HTR-8/SVneo (cell line): Measurements from ENCODE around the gene COCH.
"Not testable (repeated sequence)": the region's sequence is repeated elsewhere in the genome, so short reads cannot be mapped to it uniquely, and the experiment has no call there.

Experiments used
- DNase-seq: peaks from one replicate; pipeline ENCODE4 v3.0.0; 2011; ENCODE audit warnings: low spot score, mixed read lengths; ENCODE audit not compliant: insufficient read length
- FAIRE-seq: peaks from 2 replicates; lab custom pipeline; 2011; peaks lifted over from hg19 to GRCh38; lab: Jason Lieb, UNC

COCH gene

DNA sequence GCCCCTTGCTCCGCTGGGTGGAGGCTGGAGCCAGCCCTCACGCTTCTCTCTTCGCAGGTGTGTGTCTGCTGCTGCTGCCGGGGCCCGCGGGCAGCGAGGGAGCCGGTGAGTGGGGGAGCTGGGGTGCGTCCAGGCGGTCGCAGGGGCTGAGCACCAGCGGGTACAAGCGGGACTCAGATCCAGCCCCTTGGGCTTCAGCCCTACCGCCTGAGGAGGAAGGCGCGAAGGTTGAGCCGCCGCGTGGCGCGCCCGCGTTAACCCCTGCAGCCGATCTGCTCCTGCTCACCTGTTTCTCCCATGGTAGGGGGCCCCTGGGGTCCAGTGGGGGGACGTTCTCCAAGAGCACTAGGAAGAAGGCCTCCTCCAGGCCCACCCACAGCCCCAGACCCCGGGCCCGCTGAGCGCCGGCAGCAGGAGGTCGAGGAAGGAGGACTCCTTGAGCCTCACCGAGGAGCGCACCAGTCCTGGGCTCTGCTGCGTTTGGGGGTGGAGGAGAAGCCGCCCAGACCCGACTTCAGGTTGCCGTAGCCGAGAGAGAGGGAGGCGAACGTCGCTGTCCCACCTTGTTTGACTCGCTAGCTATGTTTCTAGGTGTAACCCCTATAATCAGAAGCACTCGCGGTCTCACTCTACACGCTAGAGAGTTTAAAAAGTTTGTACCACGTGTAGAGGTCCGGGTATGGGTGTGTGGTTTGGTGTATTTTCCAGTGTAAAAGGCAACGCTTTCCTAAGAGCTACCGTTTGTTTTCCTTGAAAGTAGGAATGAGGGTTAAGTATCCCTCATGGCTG is 834 bp downstream of the COCH start:
- FAIRE-seq (peak; percentile 76), DNase-seq (no peak)

DNA sequence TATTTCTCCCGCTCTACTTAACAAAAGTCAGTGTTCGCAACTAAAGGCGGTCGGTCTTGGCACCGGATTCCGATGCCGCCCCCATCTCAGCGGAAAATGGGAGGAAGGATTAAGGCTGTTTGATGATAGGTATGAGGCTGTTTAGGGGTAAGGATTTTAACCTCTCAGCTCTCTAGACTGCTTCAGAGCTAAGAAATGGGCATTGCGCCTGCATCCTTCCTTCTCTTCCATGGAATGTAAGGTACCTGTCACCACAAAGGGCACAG is 1.4 kb downstream of the COCH start:
- DNase-seq (no peak), FAIRE-seq (no peak)

DNA sequence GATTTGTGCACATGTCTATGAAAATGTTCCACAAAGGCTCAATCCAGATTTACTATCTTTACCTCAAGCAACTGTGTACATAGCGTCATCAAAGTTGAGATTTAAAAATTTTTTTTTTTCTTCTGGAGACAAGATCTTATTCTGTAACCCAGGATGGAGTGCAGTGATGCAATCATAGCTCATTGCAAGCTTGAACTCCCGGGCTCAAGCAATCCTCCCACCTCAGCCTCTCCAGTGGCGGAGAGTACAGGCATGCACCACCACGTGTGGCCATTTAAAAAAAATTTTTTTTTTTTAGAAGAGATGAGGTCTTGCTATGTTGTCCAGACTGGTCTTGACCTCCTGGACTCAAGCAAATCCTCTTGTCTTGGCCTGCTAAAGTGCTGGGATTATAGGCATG is 2.3 kb downstream of the COCH start:
- FAIRE-seq (no peak), DNase-seq (no peak)

DNA sequence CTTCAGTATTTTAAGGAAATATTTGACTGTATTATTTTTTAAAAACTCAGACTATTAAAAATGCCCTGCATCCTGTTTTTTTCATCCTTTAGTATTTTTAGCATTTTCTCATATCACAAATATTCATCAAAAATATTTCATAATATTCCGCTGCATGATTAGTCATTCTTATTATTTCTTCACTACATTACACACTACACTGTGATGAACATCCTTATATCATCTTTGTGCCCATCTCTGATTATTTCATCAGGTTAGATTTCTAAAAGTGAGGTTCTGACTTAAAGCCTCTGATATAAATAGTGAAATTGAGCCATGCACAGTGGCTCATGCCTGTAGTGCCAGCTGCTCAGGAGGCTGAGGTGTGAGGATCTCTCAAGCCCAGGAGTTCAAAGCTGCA is 8.1 kb downstream of the COCH start:
- DNase-seq (no peak), FAIRE-seq (no peak)

DNA sequence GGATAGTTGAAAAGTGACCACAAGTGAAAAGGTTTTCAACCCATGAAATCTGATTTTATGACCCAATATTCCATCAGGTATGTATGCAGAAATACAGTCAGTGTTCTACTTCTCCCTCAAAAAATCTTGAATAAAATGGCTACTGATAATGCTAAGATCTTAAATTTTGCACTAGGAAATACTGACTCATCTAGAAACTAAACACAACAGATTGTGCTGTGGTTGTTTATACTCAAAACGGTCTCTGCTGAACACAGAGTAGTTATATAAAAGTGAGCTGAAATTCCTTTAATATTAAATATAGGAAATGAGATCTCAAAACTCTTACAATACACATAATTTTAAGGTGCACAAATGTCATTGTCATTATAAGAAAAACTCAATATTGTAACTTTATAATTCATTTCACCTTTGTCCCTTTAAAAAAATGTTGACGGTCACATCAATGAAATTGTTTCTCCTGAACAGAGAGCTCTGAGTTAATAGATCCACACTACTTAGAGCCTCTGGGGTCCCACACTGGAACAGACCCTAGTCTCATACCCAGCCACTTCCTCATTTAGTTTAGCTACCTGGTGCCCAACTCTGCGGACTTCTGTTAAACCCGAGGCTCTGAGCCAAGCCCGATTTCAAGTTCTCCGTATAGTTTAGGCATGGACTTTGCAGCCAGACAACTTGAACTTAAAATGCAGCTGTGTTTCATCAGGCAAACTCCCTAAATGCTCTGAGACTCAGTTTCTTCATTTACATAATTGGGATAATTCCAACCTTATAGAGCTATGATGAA is 9.3 kb downstream of the COCH start:
- DNase-seq (no peak), FAIRE-seq (peak; percentile 20)

DNA sequence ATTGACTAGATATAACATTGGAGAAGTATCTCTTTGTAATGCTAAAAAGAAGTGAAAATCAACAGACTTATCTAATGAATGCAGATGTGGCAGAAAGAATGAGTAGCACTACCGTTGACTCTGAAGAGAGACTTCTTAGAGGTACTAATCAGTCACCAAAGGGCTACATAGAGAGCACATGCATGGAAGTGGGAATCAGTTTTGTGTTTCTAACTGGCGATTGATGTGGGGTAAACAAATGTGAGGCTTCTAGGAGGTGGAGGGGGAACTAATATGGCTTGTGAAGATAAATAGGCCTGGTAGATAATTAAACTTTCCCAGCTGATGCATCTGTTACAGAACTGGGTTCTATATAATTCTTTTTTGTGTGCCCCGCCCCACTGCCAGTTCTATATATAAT is 10.5 kb downstream of the COCH start:
- FAIRE-seq (no peak), DNase-seq (no peak)

DNA sequence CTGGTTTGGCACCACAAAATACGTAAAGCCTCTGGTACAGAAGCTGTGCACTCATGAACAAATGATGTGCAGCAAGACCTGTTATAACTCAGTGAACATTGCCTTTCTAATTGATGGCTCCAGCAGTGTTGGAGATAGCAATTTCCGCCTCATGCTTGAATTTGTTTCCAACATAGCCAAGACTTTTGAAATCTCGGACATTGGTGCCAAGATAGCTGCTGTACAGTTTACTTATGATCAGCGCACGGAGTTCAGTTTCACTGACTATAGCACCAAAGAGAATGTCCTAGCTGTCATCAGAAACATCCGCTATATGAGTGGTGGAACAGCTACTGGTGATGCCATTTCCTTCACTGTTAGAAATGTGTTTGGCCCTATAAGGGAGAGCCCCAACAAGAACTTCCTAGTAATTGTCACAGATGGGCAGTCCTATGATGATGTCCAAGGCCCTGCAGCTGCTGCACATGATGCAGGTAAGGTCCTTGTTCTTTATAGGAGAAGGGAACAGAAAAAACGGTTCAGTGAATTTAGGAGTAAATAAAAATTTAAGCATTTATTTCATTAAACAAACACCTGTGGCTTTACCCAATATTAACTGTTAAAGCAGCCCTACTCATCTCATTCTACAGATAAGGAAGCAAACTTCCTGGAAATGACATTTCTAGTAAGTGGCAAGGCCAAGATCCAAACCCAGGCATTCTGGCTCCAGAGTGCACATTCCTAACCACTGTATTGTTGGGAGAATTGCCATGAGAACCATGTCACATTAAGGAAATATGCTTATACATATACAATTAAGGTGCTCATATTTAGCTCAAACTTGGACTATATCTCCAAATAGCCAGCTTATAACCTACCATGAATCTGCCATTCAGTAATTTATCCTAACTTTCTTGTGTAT is 11.7 kb downstream of the COCH start:
- FAIRE-seq (peak; percentile 96), DNase-seq (no peak)

DNA sequence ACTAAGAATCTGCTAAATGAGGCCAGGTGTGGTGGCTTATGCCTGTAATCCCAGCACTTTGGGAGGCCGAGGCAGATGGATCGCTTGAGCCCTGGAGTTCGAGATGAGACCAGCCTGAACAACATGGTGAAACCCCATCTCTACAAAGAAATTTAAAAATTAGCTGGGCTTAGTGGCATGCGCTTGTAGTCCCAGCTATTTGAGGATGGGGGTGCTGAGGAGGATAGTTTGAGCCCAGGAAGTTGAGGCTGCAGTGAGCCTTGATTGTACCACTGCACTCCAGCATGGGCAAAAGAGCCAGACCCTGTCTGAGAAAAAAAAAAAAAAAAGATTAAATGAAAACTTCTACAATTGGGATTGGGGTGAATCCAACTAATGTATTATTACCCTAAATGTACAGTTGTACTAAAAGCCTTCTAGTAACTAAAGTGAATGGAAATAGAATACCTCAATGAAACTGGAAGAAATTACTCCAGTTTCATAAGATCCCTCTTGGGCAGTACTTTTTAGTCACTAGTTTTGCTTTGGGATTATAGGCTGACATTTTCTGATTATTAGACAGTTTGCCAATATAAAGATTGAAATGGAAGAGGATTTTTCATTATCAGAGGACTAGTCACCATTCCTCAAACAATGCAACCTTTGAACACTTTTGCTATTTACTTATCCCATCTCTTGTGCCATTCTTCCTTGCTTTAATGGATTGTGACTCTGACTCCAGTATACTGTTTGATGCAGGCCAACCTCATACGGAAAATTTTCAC is 14.3 kb downstream of the COCH start:
- DNase-seq: no peak

DNA sequence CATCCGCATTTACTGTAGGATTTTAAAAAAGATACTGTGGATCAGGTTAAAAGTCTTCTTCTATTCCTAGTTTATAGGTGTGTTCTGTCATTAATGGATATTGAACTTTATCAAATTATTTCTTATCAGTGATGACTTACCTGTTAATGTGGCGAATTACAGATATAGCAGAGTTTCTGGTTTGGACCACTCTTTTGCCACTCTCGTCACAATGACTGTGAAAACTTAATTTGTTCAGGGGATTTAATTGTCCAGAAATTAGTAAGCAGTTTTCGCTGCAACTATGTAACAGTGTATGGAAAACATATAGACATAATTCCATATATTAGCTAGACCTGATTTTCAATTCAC is 14.9 kb downstream of the COCH start:
- DNase-seq: no peak
- FAIRE-seq: no peak

More for the DNA sequence above, 14.3 kb downstream of the COCH start:
- FAIRE-seq: peak; percentile 81

DNA sequence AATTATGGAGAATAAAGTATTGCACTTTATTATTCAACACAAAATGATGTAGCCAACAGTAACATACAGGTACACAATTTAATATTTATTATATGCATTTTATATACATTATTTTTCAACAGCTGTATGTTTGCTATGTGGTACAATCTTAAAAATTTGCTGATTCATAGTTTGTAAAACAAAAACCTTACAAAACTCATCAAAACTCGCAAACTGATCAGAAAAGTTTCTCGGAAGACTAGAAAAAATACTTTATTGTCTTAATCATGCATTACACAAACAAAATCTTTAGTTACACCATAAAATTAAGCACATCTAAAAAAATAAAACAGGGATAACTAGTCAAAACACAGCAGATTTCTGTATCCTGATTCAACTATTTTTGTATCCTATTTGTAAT is 19.5 kb downstream of the COCH start:
- DNase-seq (no peak), FAIRE-seq (no peak)

DNA sequence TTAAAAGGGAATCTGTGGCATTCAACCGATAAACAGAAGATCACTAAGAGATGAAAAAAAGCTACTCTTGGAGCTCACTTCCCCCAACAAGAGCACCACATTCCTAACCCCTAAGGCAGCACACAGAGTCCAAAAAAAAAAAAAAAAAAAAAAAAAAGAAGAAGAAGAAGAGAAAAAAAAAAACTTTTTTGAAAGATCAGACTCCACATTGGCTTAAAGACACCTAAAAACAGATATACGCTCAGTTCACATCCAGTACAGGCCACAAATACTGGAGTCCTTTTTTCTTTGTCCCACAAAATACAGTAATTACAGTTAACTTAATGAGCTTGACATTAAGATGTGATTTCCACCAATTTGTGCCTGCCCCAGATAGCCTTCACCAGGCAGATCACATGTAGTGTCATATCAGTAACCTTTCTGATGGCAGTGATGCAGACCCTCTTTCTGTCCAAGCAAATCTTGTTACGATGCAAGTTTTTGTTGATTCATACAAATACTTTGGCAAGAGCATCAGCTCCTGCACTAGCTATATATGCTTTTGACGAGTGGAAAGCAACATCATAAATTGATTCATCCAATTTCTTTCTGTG is 20.7 kb downstream of the COCH start:
- DNase-seq: no peak
- FAIRE-seq: peak; percentile 83

DNA sequence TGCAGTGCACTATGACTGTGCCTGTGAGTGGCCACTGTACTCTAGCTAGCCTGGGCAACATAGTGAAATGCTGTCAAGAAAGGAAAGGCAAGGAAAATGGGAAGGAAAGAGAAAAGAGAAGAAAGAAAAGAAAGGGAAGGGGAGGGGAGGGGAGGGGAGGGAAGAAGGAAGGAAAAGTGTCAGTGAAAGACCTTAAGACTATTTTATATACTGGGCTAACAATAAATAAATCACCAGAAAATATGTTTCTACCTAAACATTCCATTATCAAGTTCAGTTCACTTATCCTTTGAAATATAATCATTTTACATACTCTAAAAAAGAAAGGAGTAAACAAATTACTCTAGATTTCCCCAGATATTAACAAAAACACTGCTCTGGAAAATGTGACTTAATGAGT is 22.1 kb downstream of the COCH start:
- FAIRE-seq: no peak
- no peak for DNase-seq

DNA sequence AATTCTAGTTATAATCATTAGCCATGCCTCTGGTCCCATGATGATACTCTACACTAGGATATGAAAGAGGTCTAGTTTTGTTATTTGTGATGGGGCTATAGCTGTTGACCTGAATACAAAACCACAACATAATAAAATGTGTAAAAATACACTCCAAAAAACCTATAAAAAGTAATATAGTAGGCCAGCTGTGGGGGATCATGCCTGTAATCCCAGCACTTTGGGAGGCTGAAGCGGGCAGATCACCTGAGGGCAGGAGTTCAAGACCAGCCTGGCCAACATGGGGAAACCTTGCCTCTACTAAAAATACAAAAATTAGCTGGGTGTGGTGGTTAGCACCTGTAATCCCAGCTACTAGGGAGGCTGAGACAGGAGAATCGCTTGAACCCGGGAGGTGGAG is 22.8 kb downstream of the COCH start:
- not testable (repeated sequence) for DNase-seq, FAIRE-seq

DNA sequence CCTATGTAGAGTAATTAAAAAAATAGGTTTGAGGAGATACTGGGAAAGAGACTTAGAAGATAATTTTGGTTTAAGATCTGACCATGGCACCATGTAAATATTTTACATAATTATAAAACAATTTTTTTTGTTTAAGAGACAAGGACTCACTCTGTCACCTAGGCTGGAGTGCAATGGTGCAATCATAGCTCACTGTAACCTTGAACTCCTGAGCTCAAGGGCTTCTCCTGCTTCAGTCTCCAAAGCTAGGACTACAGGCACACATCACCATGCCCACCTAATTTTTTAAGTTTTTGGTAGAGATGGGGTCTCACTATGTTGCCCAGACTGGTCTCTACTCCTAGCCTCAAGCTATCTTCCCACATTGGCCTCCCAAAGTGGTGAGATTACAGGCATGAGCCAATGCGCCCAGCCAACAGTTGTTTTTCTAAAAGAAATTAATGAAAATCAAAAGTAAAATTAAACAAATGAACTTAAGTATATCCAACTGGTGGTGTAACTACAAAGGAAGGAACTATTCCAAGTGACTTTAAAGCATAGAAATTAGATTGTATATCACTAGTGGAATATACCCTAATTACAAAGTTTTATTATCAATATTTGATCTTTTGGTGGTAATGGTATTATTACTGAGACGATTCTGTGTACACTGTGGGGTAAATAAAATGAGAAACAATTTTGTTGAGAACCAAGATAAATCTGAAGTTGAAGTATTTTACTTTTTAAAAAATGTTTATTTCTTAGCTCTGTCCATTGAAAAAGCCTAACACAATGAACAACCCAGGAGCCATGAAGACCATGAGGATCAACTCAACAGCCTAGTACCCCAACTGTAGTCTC is 29.1 kb downstream of the COCH start:
- DNase-seq (no peak), FAIRE-seq (no peak)

DNA sequence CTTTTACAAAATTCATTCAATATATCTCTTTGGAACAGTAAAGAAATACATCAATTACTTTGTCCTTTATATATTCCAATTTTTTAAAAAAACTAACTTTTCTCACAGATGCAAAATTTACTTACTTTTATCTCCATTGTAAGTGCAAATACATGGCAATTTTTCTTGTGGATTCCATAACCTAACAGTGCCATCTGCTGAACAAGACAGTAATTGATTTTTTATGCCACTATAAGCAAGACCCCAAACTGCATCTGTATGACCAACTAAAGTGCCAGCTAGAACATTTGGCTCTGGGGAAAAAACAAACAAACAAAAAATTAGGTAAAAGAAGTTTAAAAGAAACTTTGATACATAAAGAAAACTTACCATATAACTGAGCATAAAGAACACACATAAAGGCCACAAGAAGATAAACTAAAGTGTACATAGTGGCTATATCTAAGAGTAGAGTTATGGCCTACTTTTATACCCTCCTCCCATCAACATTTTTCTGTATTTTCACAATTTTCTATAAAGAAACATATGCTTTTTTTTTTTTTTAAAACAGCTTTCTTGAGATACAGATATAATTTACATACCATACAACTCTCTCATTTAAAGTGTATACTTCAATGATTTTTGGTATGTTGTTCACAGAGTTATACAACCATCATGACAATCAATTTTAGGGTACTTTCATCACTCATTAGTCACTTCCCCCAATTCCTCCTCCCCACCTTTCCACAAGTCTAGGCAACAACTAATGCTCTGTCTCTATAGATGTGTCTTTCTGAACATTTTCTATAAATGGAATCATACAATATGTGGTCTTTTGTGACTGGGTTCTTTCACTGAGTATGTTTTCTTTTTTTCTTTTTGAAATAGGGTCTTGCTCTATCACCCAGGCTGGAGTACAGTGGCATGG is 32.6 kb downstream of the COCH start:
- DNase-seq (peak; percentile 26), FAIRE-seq (peak; percentile 49)

DNA sequence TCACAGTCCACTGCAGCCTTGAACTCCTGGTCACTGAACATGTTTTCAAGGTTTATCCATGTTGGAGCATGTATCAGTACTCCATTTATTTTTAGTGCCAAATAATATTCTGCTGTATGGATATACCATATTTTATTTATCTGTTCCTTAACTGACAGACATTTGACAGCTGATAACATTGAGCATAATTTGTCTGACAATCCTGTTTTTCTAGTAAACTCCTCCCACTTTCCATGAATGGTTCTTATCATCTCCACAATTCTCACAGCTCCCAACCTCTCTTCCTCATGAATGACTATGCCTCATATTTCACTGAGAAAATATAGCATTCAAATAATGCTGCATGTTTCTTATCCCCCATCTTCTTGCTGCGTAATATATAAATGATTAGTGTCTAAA is 33.3 kb downstream of the COCH start:
- DNase-seq (no peak), FAIRE-seq (peak; percentile 66)

DNA sequence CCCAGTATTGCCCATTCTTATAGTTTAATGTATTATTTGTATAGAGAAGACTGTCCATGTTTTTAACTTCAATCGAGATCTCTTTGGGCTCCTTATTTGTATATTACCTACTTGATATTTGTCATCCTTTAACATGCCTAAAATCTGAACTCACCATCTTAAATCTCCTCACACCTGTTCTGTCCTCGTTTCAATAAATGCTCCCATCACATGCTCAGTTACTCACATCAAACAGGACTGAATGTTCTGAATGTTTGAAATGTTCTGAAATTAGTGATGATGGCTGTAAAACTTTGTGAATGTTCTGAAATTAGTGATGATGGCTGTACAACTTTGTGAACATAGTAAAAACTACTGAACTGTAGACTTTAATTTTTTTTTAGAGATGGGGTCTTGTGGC is 34.5 kb downstream of the COCH start:
- FAIRE-seq: peak; percentile 33
- DNase-seq: no peak

DNA sequence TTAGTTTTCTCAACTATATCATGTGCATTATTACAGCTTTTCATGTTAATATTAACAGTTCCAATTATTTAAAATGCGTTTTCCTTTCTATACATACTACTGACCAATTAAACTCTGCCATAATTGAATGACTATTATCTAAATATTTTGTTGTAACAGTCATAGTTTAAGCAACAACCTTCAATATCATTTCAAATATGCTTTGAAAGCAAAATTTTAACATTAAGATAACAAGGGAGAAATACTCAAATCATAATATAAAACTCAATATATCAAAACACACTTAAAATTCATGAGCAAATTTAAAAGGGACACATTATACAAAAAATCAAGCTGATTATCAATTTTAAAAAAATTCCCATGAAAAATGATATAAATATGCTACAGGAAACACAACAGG is 40.5 kb downstream of the COCH start:
- no peak for DNase-seq
- FAIRE-seq: no peak
